OCI-LY7 (cell line): ENCODE data around the gene SLC13A3. TPM values are rescaled to one million over a fixed set of nuclear protein-coding genes. Genes with fewer than 3 reads are reported as not detected.

Source experiments
- BruUV-seq: library from RNA; stranded (reverse); fragments of 400-500 nt; replicated peaks from 2 replicates; lab custom pipeline; 2021; lab: Mats Ljungman, UMichigan
- CTCF ChIA-PET: fragments of 300-600 bp; sonication (Branson Sonifier 250); formaldehyde crosslinking; loops from one replicate; lab custom pipeline; 2022; ENCODE audit warnings: antibody characterized with exemption; ENCODE audit not compliant: unreplicated experiment; lab: Charles Lee
- POLR2A ChIA-PET: fragments of 300-600 bp; sonication (Branson Sonifier 250); formaldehyde crosslinking; loops from one replicate; lab custom pipeline; 2022; ENCODE audit warnings: antibody characterized with exemption; lab: Charles Lee
- DNase-seq: peaks from one replicate; pipeline ENCODE4 v3.0.0-alpha.2; 2015; ENCODE audit warnings: low spot score
- H2AFZ ChIP-seq: fragments of 200-600 bp; sonication (generic), shearing (Covaris generic); 2 replicates; pipeline ENCODE4 v1.6.1; 2014; ENCODE audit warnings: mild to moderate bottlenecking, antibody characterized with exemption, low read length, moderate library complexity
- H3K27ac ChIP-seq: fragments of 200-600 bp; sonication (generic); 2 replicates; pipeline ENCODE4 v1.5.1; 2014; ENCODE audit warnings: mixed run types, low read depth, mild to moderate bottlenecking, moderate library complexity, low read length, inconsistent platforms; ENCODE audit not compliant: poor library complexity, severe bottlenecking
- H3K36me3 ChIP-seq: fragments of 200-600 bp; sonication (generic); 2 replicates; pipeline ENCODE4 v1.6.1; 2014; ENCODE audit warnings: mild to moderate bottlenecking, antibody characterized with exemption, low read length, moderate library complexity, mixed read lengths; ENCODE audit not compliant: insufficient read depth
- H3K4me1 ChIP-seq: fragments of 200-600 bp; sonication (generic); 2 replicates; pipeline ENCODE4 v1.5.1; 2014; ENCODE audit warnings: mild to moderate bottlenecking, low read length; ENCODE audit not compliant: insufficient read depth, poor library complexity, severe bottlenecking
- H3K4me2 ChIP-seq: fragments of 200-600 bp; sonication (generic); 2 replicates; pipeline ENCODE4 v1.6.1; 2014; ENCODE audit warnings: mild to moderate bottlenecking, low read length
- H3K4me3 ChIP-seq: fragments of 200-600 bp; sonication (generic); 2 replicates; pipeline ENCODE4 v1.5.1; 2014; ENCODE audit warnings: mild to moderate bottlenecking, low read depth, low read length; ENCODE audit not compliant: poor library complexity, severe bottlenecking
- H3K79me2 ChIP-seq: fragments of 200-600 bp; sonication (generic); 2 replicates; pipeline ENCODE4 v1.6.1; 2016; ENCODE audit warnings: low read depth, mild to moderate bottlenecking, low read length, moderate library complexity, mixed read lengths; ENCODE audit not compliant: insufficient read depth
- H3K9me2 ChIP-seq: fragments of 200-600 bp; sonication (generic); 2 replicates; pipeline ENCODE4 v1.6.1; 2016; ENCODE audit warnings: mild to moderate bottlenecking, low read length, mixed read lengths; ENCODE audit not compliant: insufficient read depth
- H3K9me3 ChIP-seq: fragments of 200-600 bp; sonication (generic); 2 replicates; pipeline ENCODE4 v1.6.1; 2014; ENCODE audit warnings: mild to moderate bottlenecking, mixed run types, low read length, mixed read lengths
- H4K20me1 ChIP-seq: fragments of 200-600 bp; sonication (generic); 2 replicates; pipeline ENCODE4 v1.6.1; 2014; ENCODE audit warnings: mild to moderate bottlenecking, antibody characterized with exemption, low read length, moderate library complexity, mixed read lengths; ENCODE audit not compliant: insufficient read depth
- EZH2phosphoT487 ChIP-seq: fragments of 200-600 bp; sonication (generic); IDR thresholded peaks from 2 replicates; pipeline ENCODE4 v1.6.1; 2018; ENCODE audit warnings: low read depth, borderline replicate concordance, mild to moderate bottlenecking, mixed run types, antibody characterized with exemption, low read length, moderate library complexity, mixed read lengths
- intact Hi-C: fragments of 100-400 bp; cut with micrococcal nuclease; formaldehyde crosslinking; loops from one replicate; pipeline ENCODE4 v1.10.0; 2022; ENCODE audit not compliant: unreplicated experiment
- total RNA-seq, 2 experiments: library from RNA; depleted of rRNA in 1 of 2; stranded (reverse); fragments of >200 nt in 1 of 2; shearing (Covaris generic) in 1 of 2; gene quantifications; 2 replicates each; pipeline ENCODE4 v1.2.3, GENCODE V29; 2014 to 2022
- TF ChIP-seq, protein P1 (sequence below): fragments of 200-600 bp; sonication (generic); conservative IDR thresholded peaks from 2 replicates; pipeline ENCODE4 v1.5.1; 2014; ENCODE audit warnings: mild to moderate bottlenecking, antibody characterized with exemption, low read length, moderate library complexity, mixed read lengths

SLC13A3 gene
- total RNA-seq, 2 experiments from 2014 or later: not detected

DNA sequence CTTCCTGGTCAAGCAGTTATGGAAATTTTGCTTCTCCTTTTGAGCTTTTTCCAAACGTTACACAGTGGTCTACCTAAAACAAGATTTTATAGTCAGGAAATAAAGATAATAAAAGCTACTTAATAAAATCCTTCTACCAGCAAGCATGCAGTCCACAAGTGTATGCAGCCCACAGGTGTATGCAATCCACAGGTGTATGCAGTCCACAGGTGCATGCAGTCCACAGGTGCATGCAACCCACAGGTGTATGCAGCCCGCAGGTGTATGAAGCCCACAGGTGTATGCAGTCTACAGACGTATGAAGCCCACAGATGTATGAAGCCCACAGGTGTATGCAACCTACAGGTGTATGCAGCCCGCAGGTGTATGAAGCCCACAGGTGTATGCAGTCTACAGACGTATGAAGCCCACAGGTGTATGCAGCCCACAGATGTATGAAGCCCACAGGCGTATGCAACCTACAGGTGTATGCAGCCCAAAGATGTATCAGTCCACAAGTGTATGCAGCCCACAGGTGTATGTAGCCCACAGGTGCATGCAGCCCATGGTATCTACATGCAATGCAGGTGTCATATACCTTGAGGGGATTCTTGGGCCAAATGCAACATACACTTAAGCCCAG is 74.4 kb downstream of the SLC13A3 start:
- Histone ChIP-seq H3K4me3 (no peak overlapping the region), H3K4me1 (no peaks in the 10 kb centered on the region), H3K36me3 (no peaks in the 10 kb centered on the region), H3K27ac (no peak overlapping the region), H4K20me1 (no peaks in the 10 kb centered on the region), H3K79me2 (no peaks in the 10 kb centered on the region), H3K9me2 (no peaks in the 10 kb centered on the region), H2AFZ (no peak overlapping the region), H3K9me3 (no peaks in the 10 kb centered on the region), H3K4me2 (no peak overlapping the region)
- TF ChIP-seq, protein P1, sequence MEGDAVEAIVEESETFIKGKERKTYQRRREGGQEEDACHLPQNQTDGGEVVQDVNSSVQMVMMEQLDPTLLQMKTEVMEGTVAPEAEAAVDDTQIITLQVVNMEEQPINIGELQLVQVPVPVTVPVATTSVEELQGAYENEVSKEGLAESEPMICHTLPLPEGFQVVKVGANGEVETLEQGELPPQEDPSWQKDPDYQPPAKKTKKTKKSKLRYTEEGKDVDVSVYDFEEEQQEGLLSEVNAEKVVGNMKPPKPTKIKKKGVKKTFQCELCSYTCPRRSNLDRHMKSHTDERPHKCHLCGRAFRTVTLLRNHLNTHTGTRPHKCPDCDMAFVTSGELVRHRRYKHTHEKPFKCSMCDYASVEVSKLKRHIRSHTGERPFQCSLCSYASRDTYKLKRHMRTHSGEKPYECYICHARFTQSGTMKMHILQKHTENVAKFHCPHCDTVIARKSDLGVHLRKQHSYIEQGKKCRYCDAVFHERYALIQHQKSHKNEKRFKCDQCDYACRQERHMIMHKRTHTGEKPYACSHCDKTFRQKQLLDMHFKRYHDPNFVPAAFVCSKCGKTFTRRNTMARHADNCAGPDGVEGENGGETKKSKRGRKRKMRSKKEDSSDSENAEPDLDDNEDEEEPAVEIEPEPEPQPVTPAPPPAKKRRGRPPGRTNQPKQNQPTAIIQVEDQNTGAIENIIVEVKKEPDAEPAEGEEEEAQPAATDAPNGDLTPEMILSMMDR: no peak
- no peak for TF ChIP-seq EZH2phosphoT487
- CTCF ChIA-PET: no interaction called here
- BruUV-seq: no TSS peak
- DNase-seq: no peak
- POLR2A ChIA-PET: no interaction called here
- intact Hi-C loops: no loop called here

DNA sequence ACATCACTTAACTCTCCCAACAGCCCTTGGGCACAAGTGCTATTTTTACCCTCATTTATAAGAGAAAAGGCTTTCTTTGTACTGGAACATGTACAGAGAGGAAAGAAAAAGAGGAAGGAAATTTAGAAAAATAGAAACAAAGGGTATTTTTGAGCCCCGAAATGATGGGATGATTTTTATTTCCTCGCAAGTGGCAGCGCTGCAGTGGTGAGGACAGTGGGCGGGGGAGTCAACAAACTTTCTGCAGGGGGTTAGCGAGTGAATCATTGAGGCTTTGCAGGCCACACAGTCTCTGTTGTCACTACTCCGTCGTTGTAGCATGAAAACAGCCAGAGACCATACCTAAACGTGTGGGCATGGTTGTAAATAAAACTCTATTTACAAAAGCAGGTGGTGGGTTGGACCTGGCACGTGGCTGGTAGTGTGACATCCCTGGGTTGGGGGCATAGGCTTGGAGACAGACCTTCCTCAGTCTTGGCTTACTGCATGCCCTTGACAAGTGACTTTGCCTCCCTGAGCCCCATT is 75.3 kb downstream of the SLC13A3 start:
- BruUV-seq: no TSS peak
- Histone ChIP-seq H3K9me3 (no peaks in the 10 kb centered on the region), H3K4me2 (no peak overlapping the region), H3K9me2 (no peaks in the 10 kb centered on the region), H3K27ac (no peak overlapping the region), H2AFZ (no peak overlapping the region), H4K20me1 (no peaks in the 10 kb centered on the region), H3K36me3 (no peaks in the 10 kb centered on the region), H3K79me2 (no peaks in the 10 kb centered on the region), H3K4me1 (no peaks in the 10 kb centered on the region), H3K4me3 (no peak overlapping the region)
- CTCF ChIA-PET: no interaction called here
- POLR2A ChIA-PET: no interaction called here
- no peak for DNase-seq
- intact Hi-C loops: no loop called here
- TF ChIP-seq EZH2phosphoT487: no peak
- TF ChIP-seq, protein P1: no peak

DNA sequence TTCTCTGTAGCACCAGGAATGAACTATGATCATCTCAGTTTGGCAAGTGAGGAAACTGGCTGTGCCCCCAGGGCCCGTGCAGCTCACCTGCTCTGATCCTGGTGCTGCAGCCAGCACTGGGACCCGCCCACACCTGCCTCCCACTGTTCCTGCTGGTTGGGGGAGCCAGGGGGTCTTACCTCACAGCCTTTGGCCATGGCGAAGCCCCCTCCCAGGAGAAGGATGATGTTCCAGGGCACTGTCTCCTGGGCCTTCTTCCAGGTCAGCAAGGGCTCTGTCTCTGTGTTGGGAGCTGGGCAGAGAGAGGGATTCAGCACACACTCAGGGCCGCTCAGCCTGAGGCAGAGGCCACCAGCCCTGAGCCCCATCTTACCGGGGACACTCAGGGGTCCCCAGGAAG is 75.9 kb downstream of the SLC13A3 start:
- Histone ChIP-seq H4K20me1 (no peaks in the 10 kb centered on the region), H3K9me3 (no peaks in the 10 kb centered on the region), H2AFZ (no peak overlapping the region), H3K4me3 (no peak overlapping the region), H3K4me2 (no peak overlapping the region), H3K9me2 (no peaks in the 10 kb centered on the region), H3K4me1 (no peaks in the 10 kb centered on the region), H3K79me2 (no peaks in the 10 kb centered on the region), H3K36me3 (no peaks in the 10 kb centered on the region), H3K27ac (no peak overlapping the region)
- intact Hi-C loops: no loop called here
- no TSS peak for BruUV-seq
- no peak for DNase-seq
- ChIA-PET CTCF (no interaction called here), POLR2A (no interaction called here)
- TF ChIP-seq, protein P1: no peak
- no peak for TF ChIP-seq EZH2phosphoT487
